Measurements from ENCODE around the gene EDEM2.
A peak's percentile ranks its signal among the peaks of the same experiment; 100 is the strongest.

EDEM2 gene

GRCh38 chr20:35122756-35123405 lies 24.3 kb downstream of the EDEM2 start:
- 97% methylated on average over 5 of the region's 5 CpGs for WGBS
- Histone ChIP-seq H3K23ac (ENCODE audit: low read length in 2 of 2) (no peak overlapping the region), H3K18ac (ENCODE audit: low read depth in 1 of 2, low read length in 2 of 2) (no peak overlapping the region), H2BK120ac (ENCODE audit: low read depth, low read length) (no peak overlapping the region), H3K4me3 (ENCODE audit: insufficient read depth in 1 of 2, low read depth in 1 of 2, low read length in 2 of 2) (no peak overlapping the region), H4K91ac (ENCODE audit: low read length) (no peak overlapping the region), H2BK12ac (ENCODE audit: low read length in 2 of 2) (no peak overlapping the region), H2AK5ac (ENCODE audit: low read length, severe bottlenecking) (no peak overlapping the region), H3K27me3 (ENCODE audit: control insufficient read depth in 1 of 2, insufficient read depth in 1 of 2, low read length in 2 of 2) (no peaks in the 10 kb centered on the region), H3K4me1 (ENCODE audit: control insufficient read depth, insufficient read depth, low read depth, low read length) (no peaks in the 10 kb centered on the region), H3K4me2 (ENCODE audit: low read length, poor library complexity, severe bottlenecking) (no peak overlapping the region), H2BK5ac (ENCODE audit: low read depth, low read length, poor library complexity, severe bottlenecking) (no peak overlapping the region), H2AFZ (ENCODE audit: low read depth, low read length) (no peak overlapping the region), H4K8ac (ENCODE audit: low read length) (no peak overlapping the region), H3K14ac (ENCODE audit: low read length in 2 of 2) (no peak overlapping the region), H3K27ac (ENCODE audit: low read length, poor library complexity, severe bottlenecking) (no peak overlapping the region), H3K36me3 (ENCODE audit: control insufficient read depth in 1 of 2, insufficient read depth in 2 of 2, low read depth in 1 of 2, low read length in 2 of 2) (peaks cover 51 to 74% of the 10 kb centered on the region in 2 experiments), H3K4ac (ENCODE audit: low read depth in 1 of 2, low read length in 2 of 2) (no peak overlapping the region), H3K79me1 (replicated peaks; ENCODE audit: low read length, poor library complexity, severe bottlenecking) (peaks cover 2% of the 10 kb centered on the region), H2BK15ac (ENCODE audit: low read depth, poor library complexity, severe bottlenecking) (no peak overlapping the region), H3K9me3 (ENCODE audit: control insufficient read depth, low read length) (no peaks in the 10 kb centered on the region), H3K9ac (ENCODE audit: low read length) (no peak overlapping the region)
- no peak for DNase-seq

GRCh38 chr20:35121186-35121585 lies 25.9 kb downstream of the EDEM2 start:
- Histone ChIP-seq H4K91ac (ENCODE audit: low read length) (no peak overlapping the region), H3K4me1 (ENCODE audit: control insufficient read depth, insufficient read depth, low read depth, low read length) (no peaks in the 10 kb centered on the region), H2BK15ac (ENCODE audit: low read depth, poor library complexity, severe bottlenecking) (no peak overlapping the region), H3K4me2 (ENCODE audit: low read length, poor library complexity, severe bottlenecking) (no peak overlapping the region), H3K27ac (ENCODE audit: low read length, poor library complexity, severe bottlenecking) (no peak overlapping the region), H3K14ac (ENCODE audit: low read length in 2 of 2) (no peak overlapping the region), H2BK5ac (ENCODE audit: low read depth, low read length, poor library complexity, severe bottlenecking) (no peak overlapping the region), H4K8ac (ENCODE audit: low read length) (no peak overlapping the region), H3K79me1 (replicated peaks; ENCODE audit: low read length, poor library complexity, severe bottlenecking) (peaks cover 3% of the 10 kb centered on the region), H3K4ac (ENCODE audit: low read depth in 1 of 2, low read length in 2 of 2) (peak overlapping the region in 1 of 2 experiments; percentile 11), H3K27me3 (ENCODE audit: control insufficient read depth in 1 of 2, insufficient read depth in 1 of 2, low read length in 2 of 2) (no peaks in the 10 kb centered on the region), H2BK12ac (ENCODE audit: low read length in 2 of 2) (no peak overlapping the region), H3K23ac (ENCODE audit: low read length in 2 of 2) (no peak overlapping the region), H3K18ac (ENCODE audit: low read depth in 1 of 2, low read length in 2 of 2) (no peak overlapping the region), H2AK5ac (ENCODE audit: low read length, severe bottlenecking) (no peak overlapping the region), H3K4me3 (ENCODE audit: insufficient read depth in 1 of 2, low read depth in 1 of 2, low read length in 2 of 2) (no peak overlapping the region), H2BK120ac (ENCODE audit: low read depth, low read length) (no peak overlapping the region), H3K36me3 (ENCODE audit: control insufficient read depth in 1 of 2, insufficient read depth in 2 of 2, low read depth in 1 of 2, low read length in 2 of 2) (peaks cover 51 to 66% of the 10 kb centered on the region in 2 experiments), H2AFZ (ENCODE audit: low read depth, low read length) (no peak overlapping the region), H3K9ac (ENCODE audit: low read length) (no peak overlapping the region), H3K9me3 (ENCODE audit: control insufficient read depth, low read length) (no peaks in the 10 kb centered on the region)
- DNase-seq, result no peak
- WGBS, result 91% methylated on average over 7 of the region's 7 CpGs

GRCh38 chr20:35120012-35120701 lies 27.0 kb downstream of the EDEM2 start:
- Histone ChIP-seq H2BK15ac (ENCODE audit: low read depth, poor library complexity, severe bottlenecking) (no peak overlapping the region), H3K4me2 (ENCODE audit: low read length, poor library complexity, severe bottlenecking) (no peak overlapping the region), H3K14ac (ENCODE audit: low read length in 2 of 2) (no peak overlapping the region), H3K4me1 (ENCODE audit: control insufficient read depth, insufficient read depth, low read depth, low read length) (no peaks in the 10 kb centered on the region), H3K9me3 (ENCODE audit: control insufficient read depth, low read length) (no peaks in the 10 kb centered on the region), H2AK5ac (ENCODE audit: low read length, severe bottlenecking) (no peak overlapping the region), H4K91ac (ENCODE audit: low read length) (no peak overlapping the region), H4K8ac (ENCODE audit: low read length) (no peak overlapping the region), H3K18ac (ENCODE audit: low read depth in 1 of 2, low read length in 2 of 2) (no peak overlapping the region), H3K9ac (ENCODE audit: low read length) (no peak overlapping the region), H2AFZ (ENCODE audit: low read depth, low read length) (no peak overlapping the region), H2BK120ac (ENCODE audit: low read depth, low read length) (no peak overlapping the region), H3K27me3 (ENCODE audit: control insufficient read depth in 1 of 2, insufficient read depth in 1 of 2, low read length in 2 of 2) (no peaks in the 10 kb centered on the region), H2BK12ac (ENCODE audit: low read length in 2 of 2) (no peak overlapping the region), H3K23ac (ENCODE audit: low read length in 2 of 2) (no peak overlapping the region), H3K4ac (ENCODE audit: low read depth in 1 of 2, low read length in 2 of 2) (no peak overlapping the region), H3K36me3 (ENCODE audit: control insufficient read depth in 1 of 2, insufficient read depth in 2 of 2, low read depth in 1 of 2, low read length in 2 of 2) (peaks cover 53 to 69% of the 10 kb centered on the region in 2 experiments), H2BK5ac (ENCODE audit: low read depth, low read length, poor library complexity, severe bottlenecking) (no peak overlapping the region), H3K4me3 (ENCODE audit: insufficient read depth in 1 of 2, low read depth in 1 of 2, low read length in 2 of 2) (no peak overlapping the region), H3K27ac (ENCODE audit: low read length, poor library complexity, severe bottlenecking) (no peak overlapping the region), H3K79me1 (replicated peaks; ENCODE audit: low read length, poor library complexity, severe bottlenecking) (peaks cover 2% of the 10 kb centered on the region)
- DNase-seq, result peak; percentile 71
- 74% methylated on average over 7 of the region's 8 CpGs for whole genome bisulfite sequencing

GRCh38 chr20:35117629-35118028 lies 29.5 kb downstream of the EDEM2 start:
- Histone ChIP-seq H4K91ac (ENCODE audit: low read length) (no peak overlapping the region), H3K23ac (ENCODE audit: low read length in 2 of 2) (no peak overlapping the region), H4K8ac (ENCODE audit: low read length) (no peak overlapping the region), H3K14ac (ENCODE audit: low read length in 2 of 2) (no peak overlapping the region), H3K79me1 (replicated peaks; ENCODE audit: low read length, poor library complexity, severe bottlenecking) (peaks cover 2% of the 10 kb centered on the region), H2BK120ac (ENCODE audit: low read depth, low read length) (no peak overlapping the region), H3K4me3 (ENCODE audit: insufficient read depth in 1 of 2, low read depth in 1 of 2, low read length in 2 of 2) (no peak overlapping the region), H3K18ac (ENCODE audit: low read depth in 1 of 2, low read length in 2 of 2) (peak overlapping the region in 1 of 2 experiments; percentile 21), H3K27me3 (ENCODE audit: control insufficient read depth in 1 of 2, insufficient read depth in 1 of 2, low read length in 2 of 2) (no peaks in the 10 kb centered on the region), H3K4me2 (ENCODE audit: low read length, poor library complexity, severe bottlenecking) (no peak overlapping the region), H2BK5ac (ENCODE audit: low read depth, low read length, poor library complexity, severe bottlenecking) (no peak overlapping the region), H2AK5ac (ENCODE audit: low read length, severe bottlenecking) (no peak overlapping the region), H3K4me1 (ENCODE audit: control insufficient read depth, insufficient read depth, low read depth, low read length) (peaks cover 2% of the 10 kb centered on the region), H2AFZ (ENCODE audit: low read depth, low read length) (no peak overlapping the region), H3K36me3 (ENCODE audit: control insufficient read depth in 1 of 2, insufficient read depth in 2 of 2, low read depth in 1 of 2, low read length in 2 of 2) (peaks cover 44 to 57% of the 10 kb centered on the region in 2 experiments), H3K9me3 (ENCODE audit: control insufficient read depth, low read length) (no peaks in the 10 kb centered on the region), H3K27ac (ENCODE audit: low read length, poor library complexity, severe bottlenecking) (no peak overlapping the region), H2BK12ac (ENCODE audit: low read length in 2 of 2) (no peak overlapping the region), H3K4ac (ENCODE audit: low read depth in 1 of 2, low read length in 2 of 2) (no peak overlapping the region), H3K9ac (ENCODE audit: low read length) (no peak overlapping the region), H2BK15ac (ENCODE audit: low read depth, poor library complexity, severe bottlenecking) (no peak overlapping the region)
- peak; percentile 5 for DNase-seq
- WGBS, result 84% methylated on average over 1 of the region's 1 CpG
